GM12892 (cell line): ENCODE measurements around the gene NCAM2.
"Not testable (repeated sequence)": the region's sequence is repeated elsewhere in the genome, so short reads cannot be mapped to it uniquely, and the experiment has no call there.

ENCODE experiments used
- DNase-seq: peaks from one replicate; pipeline ENCODE4 v3.0.0; 2011; ENCODE audit not compliant: insufficient read length
- FAIRE-seq: peaks from 2 replicates; lab custom pipeline; 2011; peaks lifted over from hg19 to GRCh38; lab: Jason Lieb, UNC
- POLR2A ChIP-seq: IDR thresholded peaks from 2 replicates; pipeline ENCODE4 v1.6.1; 2011; ENCODE audit warnings: low read depth, low read length, control low read depth
- POLR2AphosphoS5 ChIP-seq: IDR thresholded peaks from 2 replicates; pipeline ENCODE4 v1.6.1; 2011; ENCODE audit warnings: low read depth, low read length, control low read depth
- TAF1 ChIP-seq: IDR thresholded peaks from 2 replicates; pipeline ENCODE4 v1.6.1; 2011; ENCODE audit warnings: low read depth, mild to moderate bottlenecking, control low read depth, low read length, borderline replicate concordance

Gene NCAM2

DNA sequence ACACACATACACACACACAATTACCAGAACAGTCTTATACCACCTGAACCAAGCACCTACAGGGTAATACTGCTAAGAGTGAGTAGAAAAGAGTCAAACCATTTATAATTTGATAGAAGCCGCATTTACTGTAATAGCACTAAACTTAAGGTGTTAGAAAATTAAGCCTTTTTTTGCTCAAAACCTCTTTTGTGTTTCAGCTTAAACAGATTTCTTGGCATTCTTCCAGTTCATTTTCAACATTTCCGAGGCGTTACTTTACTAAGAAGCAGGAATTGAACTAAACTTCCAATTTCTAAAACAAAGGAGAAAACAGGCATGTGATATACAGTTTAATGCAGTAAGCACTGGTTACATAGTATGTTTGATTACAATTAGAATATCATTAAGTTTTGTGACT is 387.2 kb downstream of the NCAM2 start:
- DNase-seq (no peak), FAIRE-seq (no peak)
- TF ChIP-seq POLR2A (no peak), POLR2AphosphoS5 (no peak), TAF1 (no peak)

DNA sequence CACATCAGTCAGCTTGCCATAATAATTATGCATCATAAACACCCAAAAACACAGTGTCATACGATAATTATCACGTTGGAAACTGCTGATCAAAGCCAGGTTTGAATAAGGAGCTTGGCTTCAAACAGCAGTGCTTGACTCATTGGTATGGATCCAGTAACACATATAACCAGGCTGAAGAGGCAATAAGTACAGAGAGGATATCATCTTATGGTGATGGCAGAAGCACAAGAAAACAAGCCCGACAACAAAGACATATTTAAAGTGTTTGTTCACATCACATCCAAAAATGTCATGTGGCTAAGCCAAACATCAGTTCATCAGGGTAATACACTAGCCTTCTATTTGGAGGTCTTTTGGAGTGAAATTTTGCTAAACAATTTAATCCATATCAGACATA is 389.7 kb downstream of the NCAM2 start:
- no peak for TF ChIP-seq TAF1
- TF ChIP-seq POLR2AphosphoS5, result no peak
- no peak for TF ChIP-seq POLR2A
- no peak for FAIRE-seq
- DNase-seq, result no peak

DNA sequence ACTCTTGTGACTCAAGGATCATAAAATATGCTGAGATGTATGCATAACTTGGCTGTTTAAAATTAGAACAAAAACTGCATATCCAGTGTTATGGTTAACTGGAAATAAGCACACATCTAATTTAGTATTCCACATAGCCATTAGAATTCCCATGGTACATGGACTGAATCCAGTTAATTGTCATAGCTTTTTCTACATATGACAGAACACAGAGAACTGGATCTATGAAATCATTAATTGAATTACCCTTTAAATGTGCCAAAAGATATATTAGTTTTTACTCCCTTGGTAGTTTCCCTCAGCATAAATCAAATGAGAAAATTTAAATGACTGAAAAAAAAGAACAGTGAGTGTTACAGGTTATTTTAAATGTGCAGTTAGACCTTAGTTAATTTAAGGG is 395.9 kb downstream of the NCAM2 start:
- TF ChIP-seq POLR2A (no peak), TAF1 (no peak)
- FAIRE-seq, result no peak
- no peak for DNase-seq

DNA sequence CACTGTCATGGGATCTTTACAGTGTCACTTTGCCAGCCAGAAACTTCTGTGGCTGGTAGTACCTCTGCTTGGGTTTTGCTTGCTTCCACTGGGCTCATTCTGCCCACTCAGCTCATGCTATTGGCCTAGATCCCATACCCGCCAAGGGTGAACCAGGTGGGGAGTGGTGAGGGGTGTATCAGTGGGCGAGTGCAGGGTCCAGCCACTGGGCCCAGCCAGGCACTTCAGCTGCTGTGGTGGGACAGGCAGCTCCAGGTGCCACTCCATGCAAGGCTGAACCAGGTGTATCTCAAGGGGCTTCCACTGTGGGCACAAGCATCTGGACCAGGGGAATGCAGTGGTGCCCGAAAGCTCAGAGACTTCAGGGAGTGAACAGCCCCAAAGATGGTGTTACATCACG is 398.2 kb downstream of the NCAM2 start:
- TF ChIP-seq TAF1 (no peak), POLR2AphosphoS5 (no peak), POLR2A (no peak)
- DNase-seq (no peak), FAIRE-seq (no peak)

DNA sequence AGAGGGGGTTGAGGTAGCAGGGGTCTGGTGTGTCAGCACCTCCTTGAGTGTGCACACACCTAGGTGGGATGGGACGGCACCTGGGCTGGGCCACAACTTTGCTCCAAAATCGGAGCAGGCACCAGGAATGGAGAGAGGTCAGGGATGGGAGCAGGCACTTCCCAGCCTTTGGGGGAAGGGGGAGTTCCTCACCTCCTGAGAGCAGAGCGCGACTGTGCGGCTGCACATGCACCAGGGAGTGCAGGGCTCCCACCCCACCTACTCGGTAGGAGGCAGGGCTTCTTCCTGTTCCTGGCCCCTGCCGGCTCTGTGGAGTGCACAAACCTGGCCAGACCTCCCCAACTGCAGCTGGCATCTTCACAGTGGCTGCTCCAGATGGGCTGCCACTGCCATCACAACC is 399.3 kb downstream of the NCAM2 start:
- FAIRE-seq, result no peak
- no peak for TF ChIP-seq TAF1
- no peak for TF ChIP-seq POLR2AphosphoS5
- no peak for TF ChIP-seq POLR2A
- DNase-seq, result no peak

DNA sequence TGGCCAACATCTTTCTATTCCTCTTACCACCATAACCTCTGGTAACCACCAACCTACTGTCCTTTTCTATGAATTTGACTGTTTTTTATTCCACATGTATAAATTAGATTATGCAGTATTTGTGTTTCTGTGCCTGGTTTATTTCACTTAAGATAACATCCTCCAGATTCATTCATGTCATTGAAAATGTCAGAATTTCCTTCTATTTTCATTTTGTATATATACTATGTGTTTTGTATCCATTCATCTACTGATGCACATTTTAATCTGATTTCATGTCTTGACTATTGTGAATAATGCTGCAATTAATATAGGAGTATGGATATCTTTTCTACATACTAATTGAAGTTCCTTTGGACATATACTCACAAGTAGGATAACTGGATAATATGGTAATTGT is 403.2 kb downstream of the NCAM2 start:
- TF ChIP-seq TAF1, result no peak
- TF ChIP-seq POLR2A, result no peak
- TF ChIP-seq POLR2AphosphoS5, result no peak
- DNase-seq (no peak), FAIRE-seq (no peak)

DNA sequence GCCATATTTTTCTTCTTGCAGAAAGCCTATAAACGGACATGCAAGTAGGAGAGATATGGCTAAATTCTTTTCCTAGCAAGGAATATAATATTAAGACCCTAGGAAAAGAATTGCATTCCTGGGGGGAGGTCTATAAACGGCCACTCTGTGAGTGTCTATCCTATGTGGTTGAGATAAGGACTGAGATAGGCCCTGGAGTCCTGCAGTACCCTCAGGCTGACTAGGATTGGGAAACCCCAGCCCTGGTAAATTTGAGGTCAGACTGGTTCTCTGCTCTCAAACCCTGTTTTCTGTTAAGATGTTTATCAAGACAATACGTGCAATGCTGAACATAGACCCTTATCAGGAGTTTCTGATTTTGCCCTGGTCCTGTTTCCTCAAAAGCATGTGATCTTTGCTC is 404.0 kb downstream of the NCAM2 start:
- not testable (repeated sequence) for DNase-seq, FAIRE-seq

DNA sequence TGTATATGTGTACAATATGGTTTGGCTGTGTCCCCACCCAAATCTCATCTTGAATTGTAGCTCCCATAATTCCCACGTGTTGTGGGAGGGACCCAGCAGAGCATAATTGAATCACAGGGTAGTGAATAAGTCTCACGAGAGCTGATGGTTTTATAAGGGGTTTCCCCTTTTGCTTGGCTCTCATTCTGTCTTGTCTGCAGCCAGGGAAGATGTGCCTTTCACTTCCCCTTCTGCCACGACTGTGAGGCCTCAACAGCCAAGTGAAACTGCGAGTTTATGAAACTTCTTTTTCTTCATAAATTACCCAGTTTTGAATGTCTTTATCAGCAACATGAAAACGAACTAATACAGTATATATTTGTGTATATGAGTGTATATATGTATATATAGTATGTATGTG is 406.1 kb downstream of the NCAM2 start:
- not testable (repeated sequence) for FAIRE-seq, DNase-seq

DNA sequence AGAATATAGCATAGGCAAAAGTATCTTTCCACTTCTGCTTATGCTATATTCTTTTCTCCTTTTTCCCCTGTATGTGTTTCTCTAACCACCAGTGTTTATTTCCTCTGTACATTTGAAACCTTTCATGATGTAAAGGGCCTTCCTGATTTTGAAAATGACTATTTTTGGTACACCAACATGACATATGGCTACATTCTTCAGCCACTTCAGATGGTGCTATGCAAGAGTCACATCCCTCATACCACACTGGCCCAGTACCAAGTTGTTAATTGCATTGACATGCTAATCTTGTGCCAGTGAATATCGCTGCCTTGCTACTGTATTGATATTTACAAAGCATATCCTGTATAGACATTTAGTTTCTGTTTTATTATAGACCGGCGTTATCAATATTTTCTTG is 408.7 kb downstream of the NCAM2 start:
- FAIRE-seq (no peak), DNase-seq (no peak)
- TF ChIP-seq POLR2A (no peak), POLR2AphosphoS5 (no peak), TAF1 (no peak)

DNA sequence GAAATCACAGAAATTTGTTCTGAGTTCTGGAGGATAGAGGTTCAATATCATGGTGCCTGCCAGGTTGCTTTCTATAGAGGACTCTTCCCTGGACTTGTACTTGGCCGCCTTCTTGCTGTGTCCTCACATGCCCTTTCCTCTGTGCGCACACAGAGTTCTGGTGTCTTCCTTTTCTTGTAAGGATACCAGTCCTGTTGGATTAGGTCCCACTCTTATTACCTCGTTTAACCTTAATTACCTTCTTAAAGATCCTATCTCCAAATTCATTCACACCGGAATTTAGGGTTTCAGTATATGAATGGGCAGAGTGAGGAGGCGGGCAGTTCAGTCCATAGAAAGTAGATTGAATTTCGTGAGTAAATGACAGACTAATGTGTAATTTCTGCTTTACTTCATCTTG is 413.9 kb downstream of the NCAM2 start:
- FAIRE-seq, result no peak
- no peak for DNase-seq
- TF ChIP-seq POLR2A (no peak), POLR2AphosphoS5 (no peak), TAF1 (no peak)

DNA sequence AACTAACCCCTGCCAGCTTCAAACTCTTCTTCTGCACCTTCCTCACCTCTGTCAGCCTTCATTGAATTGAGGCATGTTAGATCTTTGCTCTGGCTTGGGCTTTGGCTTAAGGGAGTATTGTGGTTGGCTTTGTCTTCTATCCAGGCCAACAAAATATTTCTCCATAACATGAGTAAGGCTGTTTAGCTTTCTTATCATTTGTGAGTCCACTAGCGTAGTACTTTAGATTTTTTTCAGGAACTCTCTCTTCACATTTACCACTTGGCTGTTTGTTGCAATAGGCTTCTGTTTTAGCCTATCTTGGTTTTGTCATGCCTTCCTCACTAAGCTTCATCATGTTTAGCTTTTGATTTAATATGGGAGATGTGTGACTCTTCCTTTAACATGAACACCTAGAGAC is 417.5 kb downstream of the NCAM2 start:
- DNase-seq, result no peak
- TF ChIP-seq POLR2AphosphoS5 (no peak), POLR2A (no peak), TAF1 (no peak)
- no peak for FAIRE-seq

DNA sequence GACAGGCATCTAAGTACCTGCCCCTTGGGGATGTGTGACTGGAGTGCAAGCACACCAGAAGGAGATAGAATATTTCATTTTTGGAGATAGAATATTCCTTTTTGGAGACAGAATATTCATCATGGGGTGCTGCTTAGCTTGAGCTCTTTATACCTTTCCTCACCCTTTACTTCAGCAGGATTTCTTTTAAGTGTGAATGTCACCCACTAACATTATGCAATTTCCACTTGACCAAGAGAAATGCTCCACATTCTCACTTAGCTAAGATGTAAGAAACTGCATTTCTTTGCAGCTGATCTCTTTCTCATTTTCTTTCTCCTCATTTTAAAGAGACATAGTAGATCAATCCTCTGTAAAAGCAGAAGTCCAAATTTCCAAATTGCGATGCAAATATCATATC is 436.7 kb downstream of the NCAM2 start:
- DNase-seq, result no peak
- no peak for FAIRE-seq
- TF ChIP-seq POLR2AphosphoS5 (no peak), TAF1 (no peak), POLR2A (no peak)

DNA sequence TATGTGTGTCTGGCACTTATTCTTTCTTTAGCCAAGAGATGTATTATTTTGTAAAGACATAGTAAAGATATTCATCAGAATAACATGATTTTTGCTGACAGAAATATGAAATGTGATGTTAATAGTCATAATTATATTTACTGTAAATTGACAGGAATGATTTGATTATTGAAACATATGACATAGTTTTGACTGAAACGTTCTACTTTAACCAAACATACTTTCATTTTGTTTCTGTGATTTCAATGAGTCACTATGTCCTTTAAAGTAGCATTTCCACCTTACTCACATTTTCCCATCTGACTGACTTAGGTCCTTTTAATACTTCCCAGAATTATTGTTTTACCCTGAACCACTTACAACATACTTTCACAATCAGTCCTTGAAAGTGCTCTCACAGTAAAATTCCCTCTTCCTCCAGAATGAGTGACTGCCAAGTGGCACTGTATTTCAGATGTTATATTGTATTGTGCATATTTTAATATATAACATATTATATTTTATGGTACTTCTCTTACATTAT is 437.9 kb downstream of the NCAM2 start:
- DNase-seq (no peak), FAIRE-seq (no peak)
- no peak for TF ChIP-seq POLR2A
- TF ChIP-seq POLR2AphosphoS5, result no peak
- no peak for TF ChIP-seq TAF1

DNA sequence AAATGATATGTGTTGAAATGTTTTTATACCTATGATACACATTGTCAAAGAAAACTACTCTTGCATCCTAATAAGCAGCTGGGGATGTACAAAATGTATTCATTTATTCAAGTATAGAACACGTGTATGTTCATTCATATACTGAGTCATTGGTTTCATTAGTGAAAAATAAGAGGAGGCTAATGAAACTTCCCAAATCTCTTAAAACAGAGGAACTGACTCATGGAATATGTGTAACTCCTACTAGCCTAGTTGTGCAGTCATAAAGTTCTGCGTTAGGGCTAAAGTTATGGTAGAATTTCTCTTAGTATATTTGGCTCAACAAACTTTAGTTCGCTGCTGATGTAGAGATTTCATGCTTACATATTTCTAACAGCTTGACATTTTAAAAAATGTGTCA is 441.6 kb downstream of the NCAM2 start:
- DNase-seq (no peak), FAIRE-seq (no peak)
- TF ChIP-seq TAF1 (no peak), POLR2AphosphoS5 (no peak), POLR2A (no peak)
